Skeletal muscle cell (primary cell): ENCODE data around the gene RAPH1.
"Not testable (repeated sequence)": the region's sequence is repeated elsewhere in the genome, so short reads cannot be mapped to it uniquely, and the experiment has no call there.

Experiments
- DNase-seq: peaks from one replicate; pipeline ENCODE4 v3.0.0-alpha.2; 2010; ENCODE audit warnings: low read depth
- H3K4me3 ChIP-seq: 2 replicates; pipeline ENCODE4 v1.5.1; 2011; ENCODE audit warnings: low read depth, mild to moderate bottlenecking, control low read depth, low read length, moderate library complexity

Gene RAPH1

GRCh38 chr2:203396667-203397066 lies 138.4 kb downstream of the RAPH1 start:
- no peak for DNase-seq

GRCh38 chr2:203395858-203396257 lies 139.2 kb downstream of the RAPH1 start:
- no peak for DNase-seq

More at GRCh38 chr2:203396667-203397066, 138.4 kb downstream of the RAPH1 start:
- no peak overlapping the region for H3K4me3 ChIP-seq

GRCh38 chr2:203394519-203395227 lies 140.4 kb downstream of the RAPH1 start:
- DNase-seq = no peak
- H3K4me3 ChIP-seq = no peak overlapping the region

More at GRCh38 chr2:203395858-203396257, 139.2 kb downstream of the RAPH1 start:
- no peak overlapping the region for H3K4me3 ChIP-seq

GRCh38 chr2:203388153-203388552 lies 146.9 kb downstream of the RAPH1 start:
- not testable (repeated sequence) for DNase-seq, H3K4me3 ChIP-seq

- no peak overlapping the region for H3K4me3 ChIP-seq
- no peak for DNase-seq
These were observed 152.1 kb downstream of the RAPH1 start for GRCh38 chr2:203383038-203383437.

GRCh38 chr2:203379156-203379555 lies 155.9 kb downstream of the RAPH1 start:
- H3K4me3 ChIP-seq = no peak overlapping the region
- no peak for DNase-seq

- no peak overlapping the region for H3K4me3 ChIP-seq
- DNase-seq = no peak
These were observed 158.9 kb downstream of the RAPH1 start for GRCh38 chr2:203376173-203376572.

- H3K4me3 ChIP-seq, DNase-seq: not testable (repeated sequence)
These were observed 162.4 kb downstream of the RAPH1 start for GRCh38 chr2:203372706-203373105.

GRCh38 chr2:203366639-203367466 lies 168.2 kb downstream of the RAPH1 start:
- no peak for DNase-seq

GRCh38 chr2:203361922-203362321 lies 173.2 kb downstream of the RAPH1 start:
- no peak for DNase-seq
- no peak overlapping the region for H3K4me3 ChIP-seq

More at GRCh38 chr2:203366639-203367466, 168.2 kb downstream of the RAPH1 start:
- no peak overlapping the region for H3K4me3 ChIP-seq

GRCh38 chr2:203361495-203361894 lies 173.6 kb downstream of the RAPH1 start:
- DNase-seq = no peak
- H3K4me3 ChIP-seq = no peak overlapping the region

GRCh38 chr2:203360833-203361430 lies 174.2 kb downstream of the RAPH1 start:
- no peak for DNase-seq
- no peak overlapping the region for H3K4me3 ChIP-seq

GRCh38 chr2:203359450-203359849 lies 175.7 kb downstream of the RAPH1 start:
- no peak for DNase-seq
- H3K4me3 ChIP-seq = no peak overlapping the region

- H3K4me3 ChIP-seq = no peak overlapping the region
- DNase-seq = no peak
These were observed 180.1 kb downstream of the RAPH1 start for GRCh38 chr2:203354966-203355365.

GRCh38 chr2:203352604-203353255 lies 182.4 kb downstream of the RAPH1 start:
- no peak for DNase-seq
- H3K4me3 ChIP-seq = no peak overlapping the region

GRCh38 chr2:203347375-203347774 lies 187.7 kb downstream of the RAPH1 start:
- no peak overlapping the region for H3K4me3 ChIP-seq
- DNase-seq = no peak

- H3K4me3 ChIP-seq = no peak overlapping the region
- no peak for DNase-seq
These were observed 188.5 kb downstream of the RAPH1 start for GRCh38 chr2:203346612-203347011.

GRCh38 chr2:203344667-203345066 lies 190.4 kb downstream of the RAPH1 start:
- H3K4me3 ChIP-seq = no peak overlapping the region
- no peak for DNase-seq
